ENCODE data around the gene DUS2. TPM values are rescaled to one million over a fixed set of nuclear protein-coding genes. Genes with fewer than 3 reads are reported as not detected.

Gene DUS2
- total and polyA plus RNA-seq, 9 of the 15 experiments (the other 6 are each of a cell fraction or from before 2014, with no cell fraction given) = 5.8 to 22.5 (median 20.6) TPM

DNA sequence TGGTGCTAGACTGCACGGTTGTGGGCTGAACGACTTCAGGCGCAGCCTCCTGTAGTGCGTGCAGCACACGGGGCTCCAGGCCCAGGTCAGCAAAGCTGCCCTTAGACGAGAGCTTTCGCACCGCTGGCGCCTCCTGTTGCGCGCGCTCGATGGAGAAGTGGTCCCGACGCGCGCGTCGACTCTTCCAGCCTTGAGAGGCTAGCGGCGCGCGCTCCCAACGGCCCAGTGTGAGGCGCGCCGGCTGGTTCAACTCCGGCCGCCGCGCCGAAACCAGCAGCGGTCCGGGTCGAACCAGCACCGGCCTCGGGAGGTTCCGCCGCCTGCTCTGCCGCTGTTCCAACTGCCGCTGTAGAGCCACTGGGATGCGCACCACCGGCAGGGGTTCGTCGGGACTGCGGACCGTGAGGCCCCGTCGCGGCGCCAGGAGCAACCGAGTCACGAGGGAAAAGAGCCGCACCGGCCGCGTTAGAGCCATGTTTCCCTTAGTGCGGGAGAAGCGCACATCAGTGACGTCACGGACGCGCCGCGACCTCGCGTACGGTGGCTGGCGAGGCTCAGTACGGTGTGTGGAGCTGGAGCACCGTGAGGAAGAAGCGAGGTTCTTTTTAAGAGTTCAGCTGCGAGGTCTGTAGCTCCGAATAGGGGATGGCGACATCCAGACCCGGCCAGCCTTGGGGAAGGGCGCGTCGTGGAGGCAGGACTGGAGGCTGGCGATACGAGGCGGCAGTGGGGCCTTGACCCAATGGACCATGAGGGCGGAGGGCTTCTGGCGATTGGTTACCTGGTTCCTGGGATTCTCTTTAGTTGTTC is at the start of gene DUS2, which contains the start of gene DDX28 (continued):
- TF ChIP-seq PHF8 (IDR thresholded peaks at IDR 0.05; ENCODE audit: borderline replicate concordance, low read length) (peak; percentile 95; the same call in 1 of the 2 replicates), ZNF655 (CRISPR knock-in tag; IDR thresholded peaks at IDR 0.05) (no peak), TSC22D4 (tag; IDR thresholded peaks at IDR 0.05) (no peak), KDM4B (IDR thresholded peaks at IDR 0.05; ENCODE audit: borderline replicate concordance in 2 of 2, low read depth in 1 of 2) (no peak), ZBTB12 (CRISPR knock-in tag; IDR thresholded peaks at IDR 0.05) (peak; percentile 96), XRCC4 (IDR thresholded peaks at IDR 0.05; ENCODE audit: extremely low read depth, insufficient read depth, insufficient read length) (no peak), FOXA3 (CRISPR knock-in tag; conservative IDR thresholded peaks at IDR 0.05 in 1 of 2, IDR thresholded peaks at IDR 0.05 in 1 of 2) (0 out of 4 replicates have a peak, but pooled peaks of 1 of the 2 experiments have one; percentile 58), ETV5 (CRISPR knock-in tag; IDR thresholded peaks at IDR 0.05; ENCODE audit: low read depth) (no peak; the same call in 1 of the 2 replicates)
- TF ChIP-seq, protein P1, sequence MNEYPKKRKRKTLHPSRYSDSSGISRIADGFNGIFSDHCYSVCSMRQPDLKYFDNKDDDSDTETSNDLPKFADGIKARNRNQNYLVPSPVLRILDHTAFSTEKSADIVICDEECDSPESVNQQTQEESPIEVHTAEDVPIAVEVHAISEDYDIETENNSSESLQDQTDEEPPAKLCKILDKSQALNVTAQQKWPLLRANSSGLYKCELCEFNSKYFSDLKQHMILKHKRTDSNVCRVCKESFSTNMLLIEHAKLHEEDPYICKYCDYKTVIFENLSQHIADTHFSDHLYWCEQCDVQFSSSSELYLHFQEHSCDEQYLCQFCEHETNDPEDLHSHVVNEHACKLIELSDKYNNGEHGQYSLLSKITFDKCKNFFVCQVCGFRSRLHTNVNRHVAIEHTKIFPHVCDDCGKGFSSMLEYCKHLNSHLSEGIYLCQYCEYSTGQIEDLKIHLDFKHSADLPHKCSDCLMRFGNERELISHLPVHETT (CRISPR knock-in tag; conservative IDR thresholded peaks at IDR 0.05 in 1 of 2, IDR thresholded peaks at IDR 0.05 in 1 of 2) = peak in 1 of 2 experiments; percentile 30; a peak in 1 of 4 replicates
- TF ChIP-seq, protein P2, sequence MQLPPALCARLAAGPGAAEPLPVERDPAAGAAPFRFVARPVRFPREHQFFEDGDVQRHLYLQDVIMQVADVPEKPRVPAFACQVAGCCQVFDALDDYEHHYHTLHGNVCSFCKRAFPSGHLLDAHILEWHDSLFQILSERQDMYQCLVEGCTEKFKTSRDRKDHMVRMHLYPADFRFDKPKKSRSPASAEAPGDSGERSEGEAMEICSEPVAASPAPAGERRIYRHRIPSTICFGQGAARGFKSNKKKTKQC (CRISPR knock-in tag; IDR thresholded peaks at IDR 0.05) = peak; percentile 80
- TF ChIP-seq, protein P3, sequence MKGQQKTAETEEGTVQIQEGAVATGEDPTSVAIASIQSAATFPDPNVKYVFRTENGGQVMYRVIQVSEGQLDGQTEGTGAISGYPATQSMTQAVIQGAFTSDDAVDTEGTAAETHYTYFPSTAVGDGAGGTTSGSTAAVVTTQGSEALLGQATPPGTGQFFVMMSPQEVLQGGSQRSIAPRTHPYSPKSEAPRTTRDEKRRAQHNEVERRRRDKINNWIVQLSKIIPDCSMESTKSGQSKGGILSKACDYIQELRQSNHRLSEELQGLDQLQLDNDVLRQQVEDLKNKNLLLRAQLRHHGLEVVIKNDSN (CRISPR knock-in tag; IDR thresholded peaks at IDR 0.05) = no peak
